ENCODE results near the gene CYB561D2. TPM values are rescaled to one million over a fixed set of nuclear protein-coding genes. Genes with fewer than 3 reads are reported as not detected.

CYB561D2 gene
- total RNA-seq, 1 donor: 25.0 TPM

GRCh38 chr3:50347187-50347813, 3.4 kb upstream of the CYB561D2 start:
- TF ChIP-seq CTCF (IDR thresholded peaks at IDR 0.05; ENCODE audit: extremely low read depth, low read depth, low read length): peak; percentile 82
- H3K4me3 ChIP-seq (ENCODE audit: insufficient read depth, low read length): no peak overlapping the region
- peaks cover 32% of the 10 kb centered on the region for H3K79me2 ChIP-seq (ENCODE audit: insufficient read depth, low read length)
- DNase-seq (ENCODE audit: insufficient read length, low spot score, missing footprints): peak; percentile 96
- peaks cover 21% of the 10 kb centered on the region for H3K36me3 ChIP-seq (ENCODE audit: insufficient read depth, low read length)
- H4K20me1 ChIP-seq (ENCODE audit: insufficient read depth, low read length): peaks cover 8% of the 10 kb centered on the region
- H3K27ac ChIP-seq (ENCODE audit: low read depth, low read length): peak overlapping the region; percentile 29
- H3K4me1 ChIP-seq (ENCODE audit: insufficient read depth, low read length): peaks cover 28% of the 10 kb centered on the region
- no peak overlapping the region for H2AFZ ChIP-seq (ENCODE audit: low read length)
- no peak overlapping the region for H3K4me2 ChIP-seq (ENCODE audit: insufficient read depth, low read length)
- H3K9me3 ChIP-seq (ENCODE audit: low read depth, low read length): no peaks in the 10 kb centered on the region
- H3K27me3 ChIP-seq (ENCODE audit: insufficient read depth, low read length): no peaks in the 10 kb centered on the region

GRCh38 chr3:50350213-50350526, 492 bp upstream of the CYB561D2 start:
- Histone ChIP-seq H3K9me3 (ENCODE audit: low read depth, low read length) (no peaks in the 10 kb centered on the region), H3K4me2 (ENCODE audit: insufficient read depth, low read length) (peak overlapping the region; percentile 98), H3K27me3 (ENCODE audit: insufficient read depth, low read length) (no peaks in the 10 kb centered on the region), H2AFZ (ENCODE audit: low read length) (peak overlapping the region; percentile 96), H3K4me3 (ENCODE audit: insufficient read depth, low read length) (peak overlapping the region; percentile 97), H3K79me2 (ENCODE audit: insufficient read depth, low read length) (peaks cover 57% of the 10 kb centered on the region), H4K20me1 (ENCODE audit: insufficient read depth, low read length) (peaks cover 32% of the 10 kb centered on the region), H3K27ac (ENCODE audit: low read depth, low read length) (peak overlapping the region; percentile 80), H3K4me1 (ENCODE audit: insufficient read depth, low read length) (peaks cover 32% of the 10 kb centered on the region), H3K36me3 (ENCODE audit: insufficient read depth, low read length) (peaks cover 43% of the 10 kb centered on the region)
- peak; percentile 85 for DNase-seq (ENCODE audit: insufficient read length, low spot score, missing footprints)
- TF ChIP-seq CTCF (IDR thresholded peaks at IDR 0.05; ENCODE audit: extremely low read depth, low read depth, low read length): no peak

- Histone ChIP-seq H4K20me1 (ENCODE audit: insufficient read depth, low read length) (peaks cover 44% of the 10 kb centered on the region), H3K4me1 (ENCODE audit: insufficient read depth, low read length) (peaks cover 31% of the 10 kb centered on the region), H2AFZ (ENCODE audit: low read length) (peak overlapping the region; percentile 96), H3K27me3 (ENCODE audit: insufficient read depth, low read length) (no peaks in the 10 kb centered on the region), H3K79me2 (ENCODE audit: insufficient read depth, low read length) (peaks cover 68% of the 10 kb centered on the region), H3K4me3 (ENCODE audit: insufficient read depth, low read length) (peak overlapping the region; percentile 97), H3K4me2 (ENCODE audit: insufficient read depth, low read length) (peak overlapping the region; percentile 98), H3K9me3 (ENCODE audit: low read depth, low read length) (no peaks in the 10 kb centered on the region), H3K36me3 (ENCODE audit: insufficient read depth, low read length) (peaks cover 53% of the 10 kb centered on the region), H3K27ac (ENCODE audit: low read depth, low read length) (peak overlapping the region; percentile 80)
- DNase-seq (ENCODE audit: insufficient read length, low spot score, missing footprints): no peak
- no peak for TF ChIP-seq CTCF (IDR thresholded peaks at IDR 0.05; ENCODE audit: extremely low read depth, low read depth, low read length)
Measured at GRCh38 chr3:50351323-50351697, 648 bp downstream of the CYB561D2 start.

- no peak overlapping the region for H3K4me2 ChIP-seq (ENCODE audit: insufficient read depth, low read length)
- H3K9me3 ChIP-seq (ENCODE audit: low read depth, low read length): no peaks in the 10 kb centered on the region
- TF ChIP-seq CTCF (IDR thresholded peaks at IDR 0.05; ENCODE audit: extremely low read depth, low read depth, low read length): peak; percentile 54
- no peak overlapping the region for H2AFZ ChIP-seq (ENCODE audit: low read length)
- H3K4me3 ChIP-seq (ENCODE audit: insufficient read depth, low read length): no peak overlapping the region
- peaks cover 83% of the 10 kb centered on the region for H3K79me2 ChIP-seq (ENCODE audit: insufficient read depth, low read length)
- peak; percentile 96 for DNase-seq (ENCODE audit: insufficient read length, low spot score, missing footprints)
- peaks cover 58% of the 10 kb centered on the region for H4K20me1 ChIP-seq (ENCODE audit: insufficient read depth, low read length)
- peaks cover 46% of the 10 kb centered on the region for H3K4me1 ChIP-seq (ENCODE audit: insufficient read depth, low read length)
- peaks cover 58% of the 10 kb centered on the region for H3K36me3 ChIP-seq (ENCODE audit: insufficient read depth, low read length)
- no peaks in the 10 kb centered on the region for H3K27me3 ChIP-seq (ENCODE audit: insufficient read depth, low read length)
- H3K27ac ChIP-seq (ENCODE audit: low read depth, low read length): peak overlapping the region; percentile 64
Measured at GRCh38 chr3:50352781-50353180, 2.1 kb downstream of the CYB561D2 start.
